Esophagus (tissue), 2 donors: ENCODE data around the gene KHNYN. TPM values are rescaled to one million over a fixed set of nuclear protein-coding genes. Genes with fewer than 3 reads are reported as not detected.

Experiments
- H3K27ac ChIP-seq, 2 donors: one replicate each; pipeline ENCODE4 v1.5.1; 2013; ENCODE audit warnings: low read depth in 2 of 2, mild to moderate bottlenecking in 2 of 2, inconsistent platforms in 1 of 2, low read length in 1 of 2, moderate library complexity in 1 of 2
- H3K27me3 ChIP-seq, 2 donors: one replicate each; pipeline ENCODE4 v1.6.1; 2013; ENCODE audit warnings: low read length in 2 of 2, control low read depth in 1 of 2, mild to moderate bottlenecking in 1 of 2; ENCODE audit not compliant: insufficient read depth in 2 of 2, control insufficient read depth in 1 of 2
- H3K36me3 ChIP-seq, 2 donors: one replicate each; pipeline ENCODE4 v1.6.1; 2013; ENCODE audit warnings: low read length in 1 of 2; ENCODE audit not compliant: control insufficient read depth in 2 of 2, insufficient read depth in 2 of 2
- H3K4me1 ChIP-seq, 2 donors: one replicate each; pipeline ENCODE4 v1.6.1; 2013; ENCODE audit warnings: low read length in 1 of 2; ENCODE audit not compliant: control insufficient read depth in 2 of 2, insufficient read depth in 2 of 2
- H3K4me3 ChIP-seq, 2 donors: one replicate each; pipeline ENCODE4 v1.5.1; 2013; ENCODE audit warnings: low read length in 2 of 2, mild to moderate bottlenecking in 2 of 2, low read depth in 1 of 2, moderate library complexity in 1 of 2
- H3K9me3 ChIP-seq, 2 donors: one replicate each; pipeline ENCODE4 v1.6.1; 2013; ENCODE audit warnings: mild to moderate bottlenecking in 2 of 2, low read depth in 1 of 2, low read length in 1 of 2, moderate library complexity in 1 of 2; ENCODE audit not compliant: control insufficient read depth in 2 of 2, insufficient read depth in 1 of 2
- WGBS, 2 donors: extraction: QIAGEN DNeasy Blood & Tissue Kit; methylation state at CpG; one replicate each; pipeline ENCODE4 v1.1.7; 2013; 5-methylcytosine and 5-hydroxymethylcytosine counted together
- polyA plus RNA-seq, 2 donors: library from polyadenylated mRNA; stranded (reverse); fragments of 200-250 nt; gene quantifications; one replicate each; pipeline ENCODE4 v1.2.3, GENCODE V29; 2013
- donor health status: healthy with polysubstance abuse.
- donor health status: Bipolar disorder and iron deficiency.

KHNYN gene
- polyA plus RNA-seq, 2 donors = 20.8 to 24.4 TPM

DNA sequence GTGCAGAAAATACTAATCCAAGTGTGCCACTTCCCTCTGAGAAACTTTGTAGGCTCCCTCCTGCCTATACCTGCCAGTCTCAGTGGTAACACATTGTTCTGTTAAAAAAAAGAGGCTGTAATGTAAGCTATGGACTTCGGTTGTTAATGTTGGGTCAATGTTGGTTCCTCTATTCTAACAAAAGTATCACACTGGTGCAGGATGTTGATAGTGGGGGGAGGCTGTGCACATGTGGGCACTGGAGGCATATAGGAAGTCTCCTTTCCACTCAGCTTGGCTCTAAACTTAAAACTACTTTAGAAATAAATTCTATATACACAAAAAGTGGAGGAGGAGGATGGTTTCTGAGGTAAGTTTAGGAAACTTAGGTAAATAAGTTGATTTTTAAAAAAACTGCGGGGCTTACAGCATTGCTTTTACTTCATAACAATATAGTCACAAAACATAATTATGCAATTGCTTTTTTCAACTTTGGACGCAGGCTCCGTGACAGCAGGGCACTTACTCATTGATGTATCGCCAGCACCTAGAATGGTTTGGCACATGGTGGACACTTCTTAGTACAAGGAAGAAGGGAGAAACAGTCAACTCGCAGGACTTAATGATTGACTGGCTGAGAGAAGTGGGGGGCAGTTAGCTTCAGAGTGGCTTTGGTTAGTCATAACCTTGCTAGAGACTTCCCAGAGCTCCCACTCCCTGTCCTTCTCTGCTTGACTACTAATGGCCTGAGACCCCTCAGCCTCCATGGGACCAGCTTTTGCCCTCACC is 38.9 kb upstream of the KHNYN start:
- Histone ChIP-seq H3K36me3 (no peaks in the 10 kb centered on the region), H3K4me3 (no peak overlapping the region), H3K9me3 (no peaks in the 10 kb centered on the region), H3K27ac (peak overlapping the region in 1 of 2 donors; percentile 47), H3K27me3 (no peaks in the 10 kb centered on the region), H3K4me1 (peaks cover 3 to 7% of the 10 kb centered on the region in 2 donors)
- 56 to 61% methylated on average over 6 of the region's 6 CpGs for WGBS, 2 donors

DNA sequence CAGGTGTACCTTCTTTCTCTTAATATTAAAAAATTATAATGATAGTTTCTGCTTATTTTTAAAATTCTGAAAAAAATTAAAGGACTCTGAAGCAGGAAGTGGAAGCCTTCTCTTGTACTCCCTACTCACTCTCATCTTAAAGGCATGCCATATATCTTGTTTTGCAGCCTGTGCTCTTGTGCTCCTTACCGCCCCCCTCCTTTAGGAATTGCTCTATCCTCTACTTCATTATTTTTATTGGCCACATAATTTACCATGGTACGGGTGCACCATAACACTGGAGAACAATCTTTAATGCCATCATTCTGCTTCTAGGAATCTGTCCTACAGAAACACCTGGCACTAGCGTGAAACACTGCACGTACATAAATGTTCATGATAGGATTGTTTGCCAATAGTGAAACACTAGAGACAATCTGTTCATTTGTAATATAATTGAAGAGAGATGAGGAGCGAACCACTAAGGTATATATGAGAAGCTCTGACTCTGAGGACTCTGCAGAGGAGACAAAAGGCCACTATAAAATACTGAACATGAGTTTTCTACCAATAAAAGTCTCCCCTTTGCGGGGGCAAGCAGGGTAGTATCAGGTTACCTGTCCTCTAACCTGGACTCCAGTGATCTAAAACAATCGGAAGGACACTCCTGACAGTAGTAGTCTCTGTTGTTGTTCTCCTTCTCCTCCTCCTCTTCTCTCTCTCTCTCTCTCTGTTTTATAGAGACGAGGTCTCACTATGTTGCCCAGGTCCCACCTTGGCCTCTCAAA is 37.2 kb upstream of the KHNYN start:
- Histone ChIP-seq H3K9me3 (no peaks in the 10 kb centered on the region), H3K4me3 (peak overlapping the region in 1 of 2 donors; percentile 24), H3K4me1 (peaks cover 4 to 12% of the 10 kb centered on the region in 2 donors), H3K27me3 (no peaks in the 10 kb centered on the region), H3K36me3 (no peaks in the 10 kb centered on the region), H3K27ac (peak overlapping the region; percentile 19 to 62)
- WGBS, 2 donors = 56 to 65% methylated on average over 8 of the region's 8 CpGs

DNA sequence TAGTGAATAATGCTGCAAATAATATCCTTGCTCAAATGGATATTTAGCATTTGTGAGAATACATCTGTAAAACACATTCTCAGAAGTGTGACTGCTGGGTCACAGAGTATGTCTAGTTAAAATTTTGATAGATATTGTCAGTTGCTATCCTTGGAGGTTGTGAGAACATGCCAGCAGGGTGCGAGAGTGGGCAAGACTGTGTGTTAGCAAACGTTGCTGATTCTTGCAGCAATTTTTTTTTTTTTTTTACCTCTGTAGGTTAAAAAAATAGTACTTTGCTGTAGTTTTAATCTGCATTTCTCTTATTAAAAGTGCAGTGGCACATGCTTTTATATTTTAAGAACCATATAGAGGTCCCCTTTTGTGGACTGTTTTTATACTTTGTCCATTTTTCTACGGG is 35.5 kb upstream of the KHNYN start:
- Histone ChIP-seq H3K36me3 (no peaks in the 10 kb centered on the region), H3K4me1 (peaks cover 13 to 22% of the 10 kb centered on the region in 2 donors)
- WGBS, 2 donors = 30 to 45% methylated on average over 3 of the region's 3 CpGs

DNA sequence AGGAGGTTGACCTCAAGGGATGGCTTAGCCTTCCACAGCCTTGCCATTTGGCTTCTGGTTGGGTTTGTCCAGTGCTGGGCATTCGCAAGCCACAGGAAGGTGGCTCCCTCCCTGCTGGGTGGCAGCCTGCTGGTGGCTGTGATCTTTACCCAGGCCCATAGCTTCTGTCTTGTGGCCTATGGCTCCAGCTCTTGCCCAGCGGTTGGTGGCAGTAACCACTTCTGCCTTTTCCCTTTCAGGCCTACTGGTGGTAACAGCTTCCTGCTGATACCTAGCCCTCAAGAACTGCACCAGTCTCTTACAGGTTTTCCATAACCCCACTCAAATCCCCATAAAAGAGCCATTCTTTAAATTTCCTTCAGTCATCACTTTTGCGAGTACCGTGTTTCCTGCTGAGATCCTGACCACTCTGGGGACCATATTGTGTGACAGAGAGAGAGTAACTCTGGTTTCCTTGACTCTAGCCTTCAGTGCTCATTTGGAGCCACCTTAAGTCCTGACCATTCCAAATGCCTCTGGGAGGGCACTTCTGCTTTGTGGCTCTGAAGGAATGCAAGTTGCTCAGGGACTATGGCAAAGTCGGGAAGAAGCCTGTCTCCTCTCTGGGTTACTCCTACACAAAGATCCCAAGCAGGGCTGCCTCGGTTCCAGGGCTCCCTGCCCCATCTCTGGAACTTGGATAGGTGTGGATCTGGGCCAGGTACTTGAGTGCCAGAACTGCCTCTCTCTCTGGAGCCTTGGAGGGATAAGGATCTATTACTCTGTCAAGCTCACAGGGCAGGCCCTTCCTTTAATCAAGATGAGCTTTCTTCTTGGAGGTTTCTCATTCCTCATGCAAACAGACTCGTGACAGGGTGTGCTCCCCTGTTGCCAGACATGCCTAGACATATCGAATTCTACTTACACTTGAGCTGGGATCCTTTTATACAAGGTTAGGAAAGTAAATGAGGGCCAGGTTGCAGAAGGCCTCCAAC is 33.9 kb upstream of the KHNYN start:
- peaks cover 18 to 31% of the 10 kb centered on the region in 2 donors for H3K4me1 ChIP-seq
- H3K9me3 ChIP-seq = no peaks in the 10 kb centered on the region
- H3K27me3 ChIP-seq = no peaks in the 10 kb centered on the region
- peak overlapping the region; percentile 89 to 90 for H3K27ac ChIP-seq
- H3K4me3 ChIP-seq = no peak overlapping the region
- H3K36me3 ChIP-seq = no peaks in the 10 kb centered on the region
- 51 to 62% methylated on average over 8 of the region's 8 CpGs for WGBS, 2 donors

More for the DNA sequence above, 35.5 kb upstream of the KHNYN start:
- Histone ChIP-seq H3K27ac (no peak overlapping the region), H3K27me3 (no peaks in the 10 kb centered on the region), H3K9me3 (no peaks in the 10 kb centered on the region), H3K4me3 (no peak overlapping the region)

DNA sequence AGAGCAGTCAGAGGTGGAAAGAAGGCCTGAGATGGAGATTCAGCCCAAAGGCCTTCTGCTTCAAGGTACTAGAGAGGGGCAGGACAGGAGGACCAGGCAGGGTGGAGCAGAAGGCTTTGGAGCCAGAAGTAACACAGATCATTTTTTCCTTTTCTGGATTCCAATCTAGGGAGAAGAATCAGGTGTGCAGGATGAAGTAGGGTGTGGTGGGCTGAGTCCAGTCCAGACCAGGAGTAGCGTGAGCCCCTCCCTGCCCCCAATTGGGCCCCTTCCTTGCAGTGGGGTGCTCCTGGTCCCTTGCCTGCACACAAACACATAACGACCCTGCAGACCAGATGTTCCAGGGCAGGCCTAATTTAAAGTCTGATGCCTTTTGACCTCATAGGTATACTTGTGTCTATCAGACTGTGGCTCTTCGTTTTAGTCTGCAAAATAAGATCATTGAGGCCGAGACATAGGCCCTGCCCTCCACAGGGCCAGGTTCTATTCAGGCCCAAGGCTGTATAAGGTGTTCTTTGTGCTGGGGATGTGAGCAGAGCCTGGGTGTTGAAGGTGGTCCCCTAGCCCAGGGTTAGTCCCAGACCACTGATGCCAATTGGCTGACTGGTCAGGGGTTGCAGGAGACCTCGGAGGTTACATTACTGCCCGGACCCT is 32.0 kb upstream of the KHNYN start:
- no peaks in the 10 kb centered on the region for H3K36me3 ChIP-seq
- no peaks in the 10 kb centered on the region for H3K9me3 ChIP-seq
- H3K27ac ChIP-seq = peak overlapping the region; percentile 87 to 90
- H3K4me3 ChIP-seq = no peak overlapping the region
- 46 to 52% methylated on average over 6 of the region's 6 CpGs for WGBS, 2 donors
- peaks cover 15 to 30% of the 10 kb centered on the region in 2 donors for H3K4me1 ChIP-seq
- H3K27me3 ChIP-seq = no peaks in the 10 kb centered on the region

DNA sequence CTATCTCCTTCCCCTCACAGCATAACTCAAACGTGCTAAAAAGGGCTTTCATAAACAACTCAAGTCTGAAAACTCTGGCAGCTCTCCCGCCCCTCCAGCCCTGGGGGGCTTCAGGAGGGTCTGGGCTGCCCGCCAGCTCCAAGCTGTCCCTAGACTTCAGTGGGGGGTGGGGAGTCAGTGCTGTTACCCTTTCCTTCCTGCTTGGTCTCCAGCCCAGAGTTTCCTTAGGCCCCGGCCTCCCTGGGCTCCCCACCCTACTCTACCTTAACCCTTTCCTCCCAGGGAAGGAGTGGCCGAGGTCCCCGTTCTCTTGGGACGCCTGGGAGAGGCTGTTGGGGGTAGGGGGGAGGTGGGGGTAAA is 31.5 kb upstream of the KHNYN start:
- peak overlapping the region; percentile 87 to 90 for H3K27ac ChIP-seq
- no peaks in the 10 kb centered on the region for H3K9me3 ChIP-seq
- WGBS, 2 donors = 11 to 26% methylated on average over 6 to 7 of the region's 7 CpGs
- H3K4me1 ChIP-seq = peaks cover 15 to 30% of the 10 kb centered on the region in 2 donors
- no peaks in the 10 kb centered on the region for H3K27me3 ChIP-seq
- H3K36me3 ChIP-seq = no peaks in the 10 kb centered on the region
- H3K4me3 ChIP-seq = no peak overlapping the region

DNA sequence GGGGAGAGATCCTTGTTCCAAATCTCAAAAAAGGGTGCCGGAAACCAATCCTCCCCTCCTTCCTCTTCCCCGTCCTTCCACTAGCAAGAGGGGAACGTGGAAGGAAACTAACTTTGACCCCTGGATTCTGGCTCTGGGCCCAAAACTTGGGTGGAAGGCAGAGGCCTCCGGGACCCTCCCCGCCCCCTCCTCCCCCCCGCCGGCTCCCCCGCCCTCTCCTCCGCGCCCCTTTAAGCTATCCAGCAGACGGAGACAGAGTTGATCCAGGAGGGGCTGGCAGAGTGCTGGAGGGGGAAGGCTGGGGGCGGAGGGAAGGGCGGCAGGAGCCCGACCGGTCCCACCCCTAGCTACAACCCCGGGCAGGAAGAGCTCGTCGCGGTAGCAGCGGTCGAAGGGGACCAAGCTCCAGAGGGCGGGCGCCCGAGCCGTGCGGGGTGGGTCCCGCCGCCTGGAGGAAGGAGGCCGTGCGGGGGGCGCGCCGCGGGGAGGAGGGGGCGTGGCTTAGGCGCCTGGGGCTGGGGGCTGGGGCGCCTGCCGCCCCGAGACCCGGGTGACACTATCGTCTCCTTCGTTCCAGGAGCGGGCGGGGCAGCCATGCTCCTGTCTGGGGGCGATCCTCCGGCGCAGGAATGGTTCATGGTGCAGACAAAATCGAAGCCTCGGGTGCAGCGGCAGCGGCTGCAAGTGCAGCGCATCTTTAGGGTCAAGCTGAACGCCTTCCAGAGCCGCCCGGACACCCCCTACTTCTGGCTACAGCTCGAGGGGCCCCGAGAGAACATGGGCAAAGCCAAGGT is 30.9 kb upstream of the KHNYN start, which contains the start of gene NYNRIN:
Gene NYNRIN (plus strand): TSS at position 351 of the 794 bp plus-strand sequence. CDS start 244 bp downstream, at position 595.
- Histone ChIP-seq H3K4me1 (peaks cover 15 to 30% of the 10 kb centered on the region in 2 donors), H3K27me3 (no peaks in the 10 kb centered on the region), H3K9me3 (no peaks in the 10 kb centered on the region), H3K27ac (peak within 1 kb of the TSS; percentile 87 to 90), H3K4me3 (peak within 1 kb of the TSS; percentile 54 to 66), H3K36me3 (no peaks in the 10 kb centered on the region)
- WGBS, 2 donors = 2% methylated on average over 40 to 55 of the region's 57 CpGs

DNA sequence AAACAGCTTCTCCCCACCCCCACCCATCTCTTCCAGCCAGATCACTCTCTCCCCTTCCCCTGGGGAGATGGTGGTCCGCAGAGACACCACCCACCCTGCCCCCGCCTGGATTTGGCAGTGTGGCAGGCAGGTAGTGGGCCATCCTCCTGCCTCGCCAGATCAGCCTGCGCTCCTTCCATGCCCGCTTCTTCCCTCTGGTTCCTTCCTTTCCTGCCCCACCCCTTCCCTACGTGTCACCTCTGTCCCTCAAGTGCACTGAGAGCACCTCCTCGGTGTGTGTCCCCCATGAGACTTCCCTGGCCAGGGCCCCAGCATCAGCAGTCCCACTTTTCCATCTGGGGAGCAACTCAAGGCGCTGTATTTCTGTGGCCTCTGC is 30.3 kb upstream of the KHNYN start:
- Histone ChIP-seq H3K4me1 (peaks cover 15 to 30% of the 10 kb centered on the region in 2 donors), H3K4me3 (peak overlapping the region; percentile 54 to 66), H3K36me3 (no peaks in the 10 kb centered on the region), H3K27me3 (no peaks in the 10 kb centered on the region), H3K9me3 (no peaks in the 10 kb centered on the region), H3K27ac (peak overlapping the region; percentile 58 to 90)
- WGBS, 2 donors = 16 to 19% methylated on average over 8 of the region's 8 CpGs
